Measurements from ENCODE around the gene ASIC3.
"Not testable (repeated sequence)": the region's sequence is repeated elsewhere in the genome, so short reads cannot be mapped to it uniquely, and the experiment has no call there.

The ASIC3 gene

DNA sequence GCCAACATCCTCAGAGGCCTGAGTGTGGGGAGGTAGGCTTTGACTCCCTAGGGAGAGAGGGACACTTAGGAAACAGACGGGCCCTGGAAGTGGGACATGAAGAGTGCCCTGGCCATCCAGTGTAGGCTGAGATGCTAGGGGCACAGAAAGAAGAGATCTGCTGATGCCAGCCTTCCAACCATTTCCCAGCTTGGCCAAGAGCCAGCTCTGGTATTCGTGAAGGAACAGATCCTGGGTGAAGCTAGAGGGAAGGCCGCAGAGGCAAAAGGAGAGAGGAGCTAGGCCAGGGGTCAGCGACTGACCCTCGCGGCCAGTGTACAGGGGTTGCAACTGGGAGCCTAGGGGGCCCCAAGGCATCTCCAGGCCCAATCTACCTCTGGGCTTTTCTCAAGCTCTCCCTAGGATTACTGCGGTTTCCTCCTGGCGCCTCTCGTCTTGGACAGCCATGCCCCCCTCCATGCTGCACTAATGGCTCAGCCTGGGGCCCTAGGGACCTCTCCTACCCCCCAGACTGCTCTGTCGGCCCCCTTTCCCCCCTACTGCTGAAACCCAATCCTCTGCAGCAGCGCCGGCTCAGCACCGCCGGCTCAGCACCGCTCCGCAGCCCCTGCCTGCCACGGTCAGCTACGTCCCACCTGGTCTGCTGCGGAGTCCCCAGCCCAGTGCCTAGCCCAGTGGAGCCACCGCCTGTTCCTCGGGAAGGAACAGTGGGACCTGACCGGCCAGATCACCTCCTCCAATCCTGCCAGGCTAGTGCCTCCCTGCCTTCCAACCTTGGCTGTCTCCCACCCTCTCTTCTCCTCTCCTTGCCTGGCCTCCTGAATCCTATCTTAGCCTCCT, at the start of gene ASIC3:
Gene ASIC3, plus strand, starts transcription at position 556 of the 840 bp plus-strand sequence. CDS start 355 bp downstream, outside the sequence.
- DNase-seq, result no peak

DNA sequence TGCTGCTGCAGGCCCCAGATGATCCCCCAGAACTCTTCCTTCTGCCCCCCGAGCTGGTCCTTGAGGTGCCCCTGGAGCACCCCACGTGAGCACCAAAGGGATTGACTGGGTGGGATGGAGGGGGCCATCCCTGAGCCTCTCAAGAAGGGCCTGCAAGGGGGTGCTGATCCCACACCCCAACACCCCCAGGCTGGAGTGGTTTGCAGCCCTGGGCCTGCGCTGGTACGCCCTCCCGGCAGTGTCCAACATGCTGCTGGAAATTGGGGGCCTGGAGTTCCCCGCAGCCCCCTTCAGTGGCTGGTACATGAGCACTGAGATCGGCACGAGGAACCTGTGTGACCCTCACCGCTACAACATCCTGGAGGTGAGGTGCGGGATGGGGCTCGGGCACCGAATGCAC, 49.3 kb upstream of the ASIC3 start:
- DNase-seq, result no peak

GRCh38 chr7:150999497-151000230, 48.7 kb upstream of the ASIC3 start:
- no peak for DNase-seq

GRCh38 chr7:151000897-151001495, 47.3 kb upstream of the ASIC3 start:
- no peak for DNase-seq

GRCh38 chr7:151001546-151001945, 46.8 kb upstream of the ASIC3 start:
- no peak for DNase-seq

DNA sequence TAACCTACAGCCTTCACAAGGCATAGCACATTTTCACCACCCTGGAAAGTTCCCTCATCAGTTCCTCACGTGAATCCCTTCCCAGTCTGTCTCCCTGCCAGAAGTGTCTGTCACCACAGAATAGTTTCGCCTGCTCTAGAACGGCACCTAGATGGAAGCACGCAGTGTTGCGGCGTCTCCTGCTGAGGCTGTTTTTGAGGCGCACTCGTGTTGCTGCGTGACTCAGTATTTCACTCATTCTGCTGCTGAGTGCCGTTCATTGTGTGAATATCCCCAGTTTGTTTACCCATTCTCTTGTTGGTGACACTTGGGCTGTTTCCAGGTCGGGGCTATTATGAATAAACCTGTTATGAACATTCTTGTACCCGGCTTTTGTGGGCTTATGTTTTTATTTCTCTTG, 44.8 kb upstream of the ASIC3 start:
- DNase-seq, result no peak

DNA sequence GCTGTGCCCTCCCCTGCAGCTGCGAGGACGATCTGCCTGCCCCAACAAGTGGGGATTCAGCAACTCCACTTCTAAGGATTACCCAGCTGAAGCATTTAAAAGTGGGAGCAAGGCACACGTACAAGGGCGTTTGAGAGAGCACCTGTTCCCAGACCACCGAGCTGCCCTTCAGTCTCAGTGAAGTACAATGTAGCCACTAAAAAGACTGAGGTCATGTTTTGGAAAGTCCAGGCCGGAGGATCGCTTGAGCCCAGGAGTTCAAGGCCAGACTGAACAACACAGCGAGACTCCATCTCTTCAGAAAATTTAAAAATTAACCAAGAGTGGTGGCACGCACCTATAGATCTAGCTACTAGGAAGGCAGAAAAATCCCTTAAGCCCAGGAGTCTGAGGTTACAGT, 42.8 kb upstream of the ASIC3 start:
- DNase-seq, result no peak

- DNase-seq, result no peak
Measured at GRCh38 chr7:151006590-151007300, 41.6 kb upstream of the ASIC3 start.

- DNase-seq, result no peak
Measured at GRCh38 chr7:151007469-151007898, 40.8 kb upstream of the ASIC3 start.

GRCh38 chr7:151008143-151008510, 40.2 kb upstream of the ASIC3 start:
- DNase-seq, result peak in 5 of 6 experiments; percentile 19 to 66 (median 43)

GRCh38 chr7:151008511-151009323, 39.6 kb upstream of the ASIC3 start:
- peak; percentile 30 to 85 (median 66) for DNase-seq

- no peak for DNase-seq
Measured at GRCh38 chr7:151009327-151010036, 38.8 kb upstream of the ASIC3 start.

DNA sequence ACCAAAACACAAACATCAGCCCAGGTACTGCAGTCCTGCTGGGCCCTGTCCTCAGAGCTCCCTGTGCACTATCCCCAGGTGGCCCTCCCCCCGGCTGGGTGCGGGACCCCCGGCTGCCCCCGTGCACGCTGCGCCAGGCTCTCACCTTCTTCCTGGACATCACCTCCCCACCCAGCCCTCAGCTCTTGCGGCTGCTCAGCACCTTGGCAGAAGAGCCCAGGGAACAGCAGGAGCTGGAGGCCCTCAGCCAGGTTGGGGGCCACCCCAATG, 38.4 kb upstream of the ASIC3 start:
- DNase-seq, result no peak

DNA sequence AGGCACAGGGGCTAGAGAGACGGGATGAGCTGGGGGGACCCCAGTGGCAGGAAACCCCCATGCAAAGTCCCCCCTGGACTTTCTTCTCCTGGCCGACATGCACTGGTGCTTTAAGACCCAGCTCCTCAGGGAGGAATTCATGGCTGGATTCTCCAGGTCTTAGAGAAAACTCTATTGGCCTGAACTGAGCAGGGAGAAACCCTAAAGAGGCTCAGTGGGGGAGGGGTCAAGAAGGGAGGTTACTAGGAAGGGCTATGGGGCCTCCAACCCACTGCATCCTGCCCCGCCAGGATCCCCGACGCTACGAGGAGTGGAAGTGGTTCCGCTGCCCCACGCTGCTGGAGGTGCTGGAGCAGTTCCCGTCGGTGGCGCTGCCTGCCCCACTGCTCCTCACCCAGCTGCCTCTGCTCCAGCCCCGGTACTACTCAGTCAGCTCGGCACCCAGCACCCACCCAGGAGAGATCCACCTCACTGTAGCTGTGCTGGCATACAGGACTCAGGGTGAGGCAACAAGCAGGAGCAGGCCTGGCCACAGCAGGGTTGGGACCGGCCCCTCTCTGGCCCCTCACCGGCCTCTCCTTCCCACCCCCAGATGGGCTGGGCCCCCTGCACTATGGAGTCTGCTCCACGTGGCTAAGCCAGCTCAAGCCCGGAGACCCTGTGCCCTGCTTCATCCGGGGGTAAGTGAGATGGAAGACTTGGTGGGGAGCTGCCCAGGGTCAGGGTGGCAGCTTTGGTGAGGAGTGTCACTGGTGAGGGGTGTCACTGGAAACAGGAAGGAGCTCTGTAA, 37.8 kb upstream of the ASIC3 start:
- peak in 5 of 6 experiments; percentile 13 to 41 (median 29) for DNase-seq

DNA sequence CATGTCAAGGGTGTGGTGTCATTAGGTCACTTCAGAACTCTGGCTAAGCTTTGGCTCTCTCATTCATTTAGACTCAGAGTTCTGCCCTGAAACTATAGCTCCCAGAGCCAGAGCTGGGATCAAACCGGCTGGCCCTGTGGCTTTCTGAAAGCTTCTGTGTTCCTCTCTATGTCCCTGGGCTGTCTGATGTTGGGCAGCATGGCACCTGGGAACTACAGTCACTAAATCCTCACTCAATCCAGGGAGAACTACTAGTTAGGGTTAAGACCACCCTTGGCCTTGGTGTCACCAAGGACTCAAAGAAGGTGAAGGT, 37.3 kb upstream of the ASIC3 start:
- peak in 1 of 6 experiments; percentile 13 for DNase-seq

DNA sequence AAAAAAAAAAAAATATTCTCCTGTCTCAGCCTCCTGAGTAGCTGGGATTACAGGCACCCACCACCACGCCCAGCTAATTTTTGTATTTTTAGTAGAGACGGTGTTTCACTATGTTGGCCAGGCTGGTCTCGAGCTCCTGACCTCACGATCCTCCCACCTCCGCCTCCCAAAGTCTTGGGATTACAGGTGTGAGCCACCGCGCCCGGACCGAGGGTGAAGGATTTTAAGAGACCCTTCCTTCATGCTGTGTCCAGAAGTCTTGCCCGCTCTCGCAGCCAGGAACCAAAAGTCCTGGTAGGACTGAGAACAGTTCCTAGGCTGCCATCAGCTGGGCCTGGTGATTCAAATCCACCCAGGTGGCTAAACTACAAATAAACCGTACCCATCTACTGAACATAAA, 36.7 kb upstream of the ASIC3 start:
- DNase-seq, result not testable (repeated sequence)

DNA sequence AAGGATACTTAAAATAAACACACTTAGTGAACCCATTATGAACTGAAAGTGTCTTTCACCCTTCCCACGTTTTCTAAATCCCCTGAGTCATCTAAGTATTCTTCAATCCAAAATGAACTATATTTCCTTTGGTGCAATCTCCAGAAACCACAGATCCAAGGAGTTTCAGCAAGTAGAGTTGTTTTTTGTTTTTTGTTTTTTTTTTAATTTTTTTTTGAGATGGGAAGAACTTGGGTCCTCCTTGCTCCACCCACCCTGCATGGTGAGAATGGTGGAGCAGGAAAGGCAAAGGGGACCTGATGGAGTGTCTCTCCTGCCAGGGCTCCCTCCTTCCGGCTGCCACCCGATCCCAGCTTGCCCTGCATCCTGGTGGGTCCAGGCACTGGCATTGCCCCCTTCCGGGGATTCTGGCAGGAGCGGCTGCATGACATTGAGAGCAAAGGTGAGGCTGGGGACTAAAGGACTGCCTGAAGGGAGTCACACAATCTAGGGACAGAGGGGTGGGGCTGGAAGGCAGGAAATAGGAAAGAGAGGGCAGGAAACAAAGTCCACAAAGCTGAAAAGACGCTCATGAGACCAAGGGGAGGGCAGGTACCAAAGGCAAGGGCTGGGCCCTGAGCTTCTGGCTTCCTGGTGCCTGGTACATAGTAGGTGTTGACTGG, 36.2 kb upstream of the ASIC3 start:
- DNase-seq, result no peak

GRCh38 chr7:151012911-151013347, 35.4 kb upstream of the ASIC3 start:
- DNase-seq, result peak in 3 of 6 experiments; percentile 14 to 56 (median 34)

- DNase-seq, result no peak
Measured at GRCh38 chr7:151013356-151013732, 35.0 kb upstream of the ASIC3 start.

- DNase-seq, result peak; percentile 83 to 94 (median 92)
Measured at GRCh38 chr7:151013733-151014497, 34.4 kb upstream of the ASIC3 start.

Data from stimulated activated naive CD4-positive, alpha-beta T cell (primary cell).